ENCODE data around the gene LRRC63.

The LRRC63 gene

DNA sequence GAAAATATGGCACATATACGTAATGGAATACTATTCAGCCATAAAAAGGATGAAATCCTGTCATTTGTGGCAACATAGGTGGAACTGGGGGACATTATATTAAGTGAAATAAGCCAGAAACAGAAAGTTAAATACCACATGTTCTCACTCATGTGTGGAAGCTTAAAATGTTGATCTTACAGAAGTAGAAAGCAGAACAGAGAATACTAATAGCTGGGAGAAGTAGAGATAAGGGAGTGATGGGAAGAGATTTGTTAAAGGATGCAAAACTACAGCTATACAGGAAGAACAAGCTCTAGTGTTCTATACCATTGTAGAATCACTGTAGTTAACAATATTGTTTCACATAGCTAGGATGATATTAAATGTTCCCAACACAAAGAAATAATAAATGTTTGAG is 107.3 kb downstream of the LRRC63 start:
- H3K4me3 ChIP-seq (ENCODE audit: low read length) = no peak overlapping the region
- TF ChIP-seq, protein P1, sequence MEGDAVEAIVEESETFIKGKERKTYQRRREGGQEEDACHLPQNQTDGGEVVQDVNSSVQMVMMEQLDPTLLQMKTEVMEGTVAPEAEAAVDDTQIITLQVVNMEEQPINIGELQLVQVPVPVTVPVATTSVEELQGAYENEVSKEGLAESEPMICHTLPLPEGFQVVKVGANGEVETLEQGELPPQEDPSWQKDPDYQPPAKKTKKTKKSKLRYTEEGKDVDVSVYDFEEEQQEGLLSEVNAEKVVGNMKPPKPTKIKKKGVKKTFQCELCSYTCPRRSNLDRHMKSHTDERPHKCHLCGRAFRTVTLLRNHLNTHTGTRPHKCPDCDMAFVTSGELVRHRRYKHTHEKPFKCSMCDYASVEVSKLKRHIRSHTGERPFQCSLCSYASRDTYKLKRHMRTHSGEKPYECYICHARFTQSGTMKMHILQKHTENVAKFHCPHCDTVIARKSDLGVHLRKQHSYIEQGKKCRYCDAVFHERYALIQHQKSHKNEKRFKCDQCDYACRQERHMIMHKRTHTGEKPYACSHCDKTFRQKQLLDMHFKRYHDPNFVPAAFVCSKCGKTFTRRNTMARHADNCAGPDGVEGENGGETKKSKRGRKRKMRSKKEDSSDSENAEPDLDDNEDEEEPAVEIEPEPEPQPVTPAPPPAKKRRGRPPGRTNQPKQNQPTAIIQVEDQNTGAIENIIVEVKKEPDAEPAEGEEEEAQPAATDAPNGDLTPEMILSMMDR (conservative IDR thresholded peaks at IDR 0.05; ENCODE audit: low read length) = no peak
- no peak for DNase-seq (ENCODE audit: low read depth)

DNA sequence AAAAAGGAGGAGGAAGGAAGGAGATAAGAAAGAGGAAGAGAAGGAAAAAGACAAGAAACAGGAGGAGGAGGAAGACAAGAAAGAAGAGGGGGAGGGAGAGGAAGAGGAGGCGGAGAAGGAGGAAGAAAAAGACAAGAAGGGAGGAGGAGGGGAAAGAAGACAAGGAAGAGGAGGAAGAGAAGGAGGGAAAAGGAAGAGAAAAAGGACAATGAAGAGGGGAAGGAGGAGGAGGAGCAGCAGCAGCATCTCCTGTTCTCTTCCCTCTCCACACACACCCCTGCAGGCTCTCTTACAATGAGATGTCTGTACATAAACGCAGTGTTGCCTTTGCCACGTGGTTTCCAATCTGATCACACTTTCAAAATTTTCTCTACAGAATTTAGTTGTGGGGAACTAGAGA is 108.7 kb downstream of the LRRC63 start:
- TF ChIP-seq, protein P1 (conservative IDR thresholded peaks at IDR 0.05; ENCODE audit: low read length) = no peak
- no peak for DNase-seq (ENCODE audit: low read depth)
- H3K4me3 ChIP-seq (ENCODE audit: low read length) = no peak overlapping the region

DNA sequence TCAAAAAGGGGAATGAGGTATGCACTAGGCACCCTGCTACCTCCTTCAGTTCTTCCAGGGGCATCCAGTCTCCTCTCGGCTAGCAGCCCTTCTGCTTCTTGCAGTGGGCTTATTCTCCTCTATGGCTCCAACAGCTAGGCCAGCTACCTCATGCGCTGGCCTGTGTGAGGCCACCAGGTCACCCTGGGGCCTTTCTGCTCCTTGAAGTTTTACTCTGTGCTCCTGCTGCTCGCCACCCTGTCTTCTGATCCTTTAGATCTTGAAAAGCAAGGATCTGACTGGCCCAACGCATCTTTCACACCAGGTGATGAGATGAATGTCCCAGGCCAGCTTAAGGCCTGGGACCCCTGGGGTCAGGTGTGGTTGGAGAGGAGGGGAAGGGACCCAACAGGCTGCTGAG is 109.1 kb downstream of the LRRC63 start:
- TF ChIP-seq, protein P1 (conservative IDR thresholded peaks at IDR 0.05; ENCODE audit: low read length) = no peak
- no peak for DNase-seq (ENCODE audit: low read depth)
- no peak overlapping the region for H3K4me3 ChIP-seq (ENCODE audit: low read length)

DNA sequence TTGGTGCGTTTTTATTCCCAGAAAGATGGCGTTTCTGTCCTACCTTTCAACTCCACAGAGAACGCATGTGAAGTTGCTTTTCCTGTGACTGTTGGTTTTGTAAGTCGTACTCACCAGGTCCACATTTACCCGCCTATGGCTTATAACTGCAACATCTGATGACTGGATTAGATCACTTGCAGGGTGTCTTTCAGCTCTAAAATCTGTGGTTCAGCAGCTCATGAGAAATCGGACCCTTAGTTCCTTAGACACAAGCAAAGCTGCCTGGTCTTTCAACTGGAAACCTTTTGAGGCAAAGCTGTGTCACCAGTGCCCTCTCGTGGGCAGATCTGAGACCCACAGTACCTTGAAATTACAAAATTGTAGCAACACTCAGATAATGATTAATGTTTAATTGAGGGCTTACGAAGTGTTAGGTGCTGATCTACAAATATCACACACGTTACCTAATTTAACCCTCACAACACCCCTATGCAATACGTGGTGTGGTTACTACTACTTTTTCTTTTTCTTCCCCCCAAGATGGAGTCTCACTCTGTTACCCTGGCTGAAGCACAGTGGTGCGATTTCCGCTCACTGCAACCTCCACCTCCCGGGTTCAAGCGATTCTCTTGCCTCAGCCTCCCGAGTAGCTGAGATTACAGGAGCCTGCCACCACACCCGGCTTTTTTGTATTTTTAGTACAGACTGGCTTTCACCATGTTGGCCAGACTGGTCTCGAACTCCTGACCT is 109.9 kb downstream of the LRRC63 start:
- TF ChIP-seq, protein P1 (conservative IDR thresholded peaks at IDR 0.05; ENCODE audit: low read length) = peak; percentile 86
- H3K4me3 ChIP-seq (ENCODE audit: low read length) = no peak overlapping the region
- DNase-seq (ENCODE audit: low read depth) = peak; percentile 67

DNA sequence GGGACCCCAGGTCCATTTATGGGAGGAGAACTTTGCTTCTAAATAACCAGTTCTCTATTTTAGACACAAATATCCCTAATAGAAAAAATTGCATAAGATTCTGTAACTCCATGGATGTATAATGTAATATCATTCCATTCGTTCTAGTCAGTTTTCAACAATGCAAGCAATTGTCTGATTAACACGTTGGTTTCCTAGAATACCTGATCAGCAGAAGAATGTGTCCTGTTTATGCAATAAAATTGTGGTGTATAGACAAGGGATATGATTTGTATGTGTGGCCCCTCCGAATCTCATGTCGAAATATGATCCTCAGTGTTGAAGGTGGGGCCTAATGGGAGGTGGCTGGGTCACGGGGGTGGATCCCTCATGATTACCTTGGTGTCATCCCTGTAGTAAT is 113.2 kb downstream of the LRRC63 start:
- TF ChIP-seq, protein P1 (conservative IDR thresholded peaks at IDR 0.05; ENCODE audit: low read length) = no peak
- peak; percentile 81 for DNase-seq (ENCODE audit: low read depth)
- H3K4me3 ChIP-seq (ENCODE audit: low read length) = no peak overlapping the region
